ENCODE measurements around the gene ARID1A.

DNA sequence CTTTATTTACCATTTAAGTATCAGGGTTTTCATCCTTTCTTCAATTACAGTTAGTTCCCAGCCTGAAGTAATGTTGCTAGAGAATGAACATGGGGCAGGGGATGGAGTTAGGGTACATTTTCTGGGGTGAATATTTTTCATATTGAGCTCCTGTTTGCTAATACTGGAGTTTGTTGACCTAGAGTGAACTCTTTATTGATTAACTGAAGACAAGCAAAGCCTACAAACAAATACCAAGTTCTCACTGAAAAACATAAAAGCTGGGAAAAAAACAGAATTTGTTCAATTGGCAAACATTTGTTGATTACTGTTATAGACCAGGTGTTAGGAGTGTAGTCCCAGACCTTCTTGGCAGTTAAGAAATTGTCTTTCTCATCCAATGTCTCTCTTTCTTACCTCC is 63.7 kb downstream of the ARID1A start:
- TF ChIP-seq CTCF (IDR thresholded peaks at IDR 0.05) = no peak
- TF ChIP-seq EZH2 (IDR thresholded peaks at IDR 0.05) = no peak

All from neural progenitor cell (in vitro differentiated cells).